ENCODE results near the gene RGL2. TPM values are rescaled to one million over a fixed set of nuclear protein-coding genes. Genes with fewer than 3 reads are reported as not detected.

The RGL2 gene
- total RNA-seq, 1 experiment from 2014 or later: 35.1 TPM

- Histone ChIP-seq H3K9me3 (ENCODE audit: low read length) (no peaks in the 10 kb centered on the region), H4K20me1 (ENCODE audit: insufficient read depth, low read depth, low read length) (no peaks in the 10 kb centered on the region), H3K9ac (ENCODE audit: low read length) (no peak overlapping the region), H3K4me3 (ENCODE audit: low read length) (no peak overlapping the region), H3K27ac (ENCODE audit: low read length) (no peak overlapping the region), H2AFZ (ENCODE audit: low read length) (no peak overlapping the region), H3K4me1 (ENCODE audit: low read length) (no peaks in the 10 kb centered on the region), H3K4me2 (ENCODE audit: low read depth, low read length, poor library complexity, severe bottlenecking) (no peak overlapping the region), H3K79me2 (ENCODE audit: low read length) (no peaks in the 10 kb centered on the region), H3K9me2 (replicated peaks; ENCODE audit: insufficient read depth, low read length) (no peaks in the 10 kb centered on the region), H3K36me3 (ENCODE audit: insufficient read depth, low read length) (no peaks in the 10 kb centered on the region), H3K27me3 (ENCODE audit: low read length) (no peaks in the 10 kb centered on the region)
- no peak for DNase-seq
Observed at GRCh38 chr6:33335916-33336315, 37.2 kb upstream of the RGL2 start.

GRCh38 chr6:33333666-33334065 is 34.9 kb upstream of the RGL2 start:
- Histone ChIP-seq H3K9ac (ENCODE audit: low read length) (no peak overlapping the region), H3K27ac (ENCODE audit: low read length) (no peak overlapping the region), H3K9me3 (ENCODE audit: low read length) (no peaks in the 10 kb centered on the region), H3K27me3 (ENCODE audit: low read length) (no peaks in the 10 kb centered on the region), H3K4me2 (ENCODE audit: low read depth, low read length, poor library complexity, severe bottlenecking) (no peak overlapping the region), H3K9me2 (replicated peaks; ENCODE audit: insufficient read depth, low read length) (no peaks in the 10 kb centered on the region), H3K79me2 (ENCODE audit: low read length) (no peaks in the 10 kb centered on the region), H4K20me1 (ENCODE audit: insufficient read depth, low read depth, low read length) (no peaks in the 10 kb centered on the region), H3K36me3 (ENCODE audit: insufficient read depth, low read length) (no peaks in the 10 kb centered on the region), H3K4me3 (ENCODE audit: low read length) (no peak overlapping the region), H3K4me1 (ENCODE audit: low read length) (no peaks in the 10 kb centered on the region), H2AFZ (ENCODE audit: low read length) (no peak overlapping the region)
- no peak for DNase-seq

GRCh38 chr6:33330736-33331135 is 32.0 kb upstream of the RGL2 start:
- no peaks in the 10 kb centered on the region for H3K4me1 ChIP-seq (ENCODE audit: low read length)
- H3K9ac ChIP-seq (ENCODE audit: low read length): no peak overlapping the region
- H3K4me3 ChIP-seq (ENCODE audit: low read length): no peak overlapping the region
- no peaks in the 10 kb centered on the region for H4K20me1 ChIP-seq (ENCODE audit: insufficient read depth, low read depth, low read length)
- H3K27ac ChIP-seq (ENCODE audit: low read length): no peak overlapping the region
- no peaks in the 10 kb centered on the region for H3K9me3 ChIP-seq (ENCODE audit: low read length)
- no peaks in the 10 kb centered on the region for H3K36me3 ChIP-seq (ENCODE audit: insufficient read depth, low read length)
- no peaks in the 10 kb centered on the region for H3K79me2 ChIP-seq (ENCODE audit: low read length)
- no peak overlapping the region for H3K4me2 ChIP-seq (ENCODE audit: low read depth, low read length, poor library complexity, severe bottlenecking)
- no peaks in the 10 kb centered on the region for H3K9me2 ChIP-seq (replicated peaks; ENCODE audit: insufficient read depth, low read length)
- H2AFZ ChIP-seq (ENCODE audit: low read length): no peak overlapping the region
- no peaks in the 10 kb centered on the region for H3K27me3 ChIP-seq (ENCODE audit: low read length)
- DNase-seq: no peak

- H3K9me3 ChIP-seq (ENCODE audit: low read length): no peaks in the 10 kb centered on the region
- H3K27ac ChIP-seq (ENCODE audit: low read length): no peak overlapping the region
- H3K4me2 ChIP-seq (ENCODE audit: low read depth, low read length, poor library complexity, severe bottlenecking): no peak overlapping the region
- H3K4me1 ChIP-seq (ENCODE audit: low read length): peaks cover 6% of the 10 kb centered on the region
- DNase-seq: no peak
- H3K9me2 ChIP-seq (replicated peaks; ENCODE audit: insufficient read depth, low read length): no peaks in the 10 kb centered on the region
- H3K36me3 ChIP-seq (ENCODE audit: insufficient read depth, low read length): no peaks in the 10 kb centered on the region
- H3K27me3 ChIP-seq (ENCODE audit: low read length): no peaks in the 10 kb centered on the region
- H3K79me2 ChIP-seq (ENCODE audit: low read length): no peaks in the 10 kb centered on the region
- no peak overlapping the region for H3K9ac ChIP-seq (ENCODE audit: low read length)
- H2AFZ ChIP-seq (ENCODE audit: low read length): no peak overlapping the region
- no peaks in the 10 kb centered on the region for H4K20me1 ChIP-seq (ENCODE audit: insufficient read depth, low read depth, low read length)
- no peak overlapping the region for H3K4me3 ChIP-seq (ENCODE audit: low read length)
Observed at GRCh38 chr6:33329058-33329457, 30.3 kb upstream of the RGL2 start.

DNA sequence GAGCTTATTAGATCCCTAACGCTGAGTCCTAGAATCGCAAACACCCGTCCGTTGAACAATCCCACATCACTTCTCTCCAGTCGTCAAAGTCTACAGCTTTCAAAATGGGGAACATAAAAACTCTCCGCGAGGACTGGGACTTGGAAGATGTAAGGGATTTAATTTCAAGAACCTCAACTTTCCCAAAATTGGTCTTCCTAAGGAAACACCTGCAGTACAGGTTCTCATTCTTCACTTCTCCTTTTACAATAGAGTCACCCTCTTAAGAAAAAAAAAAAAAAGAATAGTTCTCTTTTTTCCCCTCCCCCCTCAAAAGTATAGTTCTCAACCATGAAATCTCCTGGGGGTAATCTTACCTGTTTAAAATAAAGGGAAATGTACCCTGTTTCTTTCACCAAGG is 25.4 kb upstream of the RGL2 start:
- H3K27ac ChIP-seq (ENCODE audit: low read length): peak overlapping the region; percentile 92
- H2AFZ ChIP-seq (ENCODE audit: low read length): peak overlapping the region; percentile 73
- H3K79me2 ChIP-seq (ENCODE audit: low read length): peaks cover 29% of the 10 kb centered on the region
- peak; percentile 89 for DNase-seq
- peak overlapping the region; percentile 84 for H3K9ac ChIP-seq (ENCODE audit: low read length)
- H3K4me1 ChIP-seq (ENCODE audit: low read length): peaks cover 42% of the 10 kb centered on the region
- H3K9me2 ChIP-seq (replicated peaks; ENCODE audit: insufficient read depth, low read length): no peaks in the 10 kb centered on the region
- no peaks in the 10 kb centered on the region for H3K27me3 ChIP-seq (ENCODE audit: low read length)
- H3K4me2 ChIP-seq (ENCODE audit: low read depth, low read length, poor library complexity, severe bottlenecking): peak overlapping the region; percentile 92
- H3K9me3 ChIP-seq (ENCODE audit: low read length): no peaks in the 10 kb centered on the region
- peak overlapping the region; percentile 97 for H3K4me3 ChIP-seq (ENCODE audit: low read length)
- peaks cover 20% of the 10 kb centered on the region for H4K20me1 ChIP-seq (ENCODE audit: insufficient read depth, low read depth, low read length)
- H3K36me3 ChIP-seq (ENCODE audit: insufficient read depth, low read length): peaks cover 20% of the 10 kb centered on the region

DNA sequence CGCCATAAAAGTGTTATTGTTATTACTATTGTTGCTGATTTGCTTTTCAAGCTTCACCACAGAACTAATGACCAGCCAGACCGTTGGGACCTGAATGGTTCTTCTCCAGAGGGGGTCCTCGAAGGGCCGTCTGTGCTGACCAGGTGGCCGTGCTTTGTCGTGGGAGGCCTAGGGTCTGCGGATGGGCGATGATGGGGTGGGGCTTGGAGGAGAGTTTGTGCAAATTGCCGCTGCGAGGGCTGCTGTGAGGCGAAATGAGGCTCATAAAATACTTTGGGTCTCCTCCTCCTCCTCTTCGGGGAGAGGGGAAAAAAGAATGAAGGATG is 24.8 kb upstream of the RGL2 start:
- H3K4me3 ChIP-seq (ENCODE audit: low read length): peak overlapping the region; percentile 97
- peak overlapping the region; percentile 92 for H3K27ac ChIP-seq (ENCODE audit: low read length)
- peaks cover 48% of the 10 kb centered on the region for H3K4me1 ChIP-seq (ENCODE audit: low read length)
- peak overlapping the region; percentile 84 for H3K9ac ChIP-seq (ENCODE audit: low read length)
- H3K79me2 ChIP-seq (ENCODE audit: low read length): peaks cover 29% of the 10 kb centered on the region
- H3K27me3 ChIP-seq (ENCODE audit: low read length): no peaks in the 10 kb centered on the region
- H4K20me1 ChIP-seq (ENCODE audit: insufficient read depth, low read depth, low read length): peaks cover 20% of the 10 kb centered on the region
- no peaks in the 10 kb centered on the region for H3K9me2 ChIP-seq (replicated peaks; ENCODE audit: insufficient read depth, low read length)
- peak overlapping the region; percentile 73 for H2AFZ ChIP-seq (ENCODE audit: low read length)
- H3K36me3 ChIP-seq (ENCODE audit: insufficient read depth, low read length): peaks cover 25% of the 10 kb centered on the region
- H3K4me2 ChIP-seq (ENCODE audit: low read depth, low read length, poor library complexity, severe bottlenecking): peak overlapping the region; percentile 92
- DNase-seq: peak; percentile 65
- no peaks in the 10 kb centered on the region for H3K9me3 ChIP-seq (ENCODE audit: low read length)

DNA sequence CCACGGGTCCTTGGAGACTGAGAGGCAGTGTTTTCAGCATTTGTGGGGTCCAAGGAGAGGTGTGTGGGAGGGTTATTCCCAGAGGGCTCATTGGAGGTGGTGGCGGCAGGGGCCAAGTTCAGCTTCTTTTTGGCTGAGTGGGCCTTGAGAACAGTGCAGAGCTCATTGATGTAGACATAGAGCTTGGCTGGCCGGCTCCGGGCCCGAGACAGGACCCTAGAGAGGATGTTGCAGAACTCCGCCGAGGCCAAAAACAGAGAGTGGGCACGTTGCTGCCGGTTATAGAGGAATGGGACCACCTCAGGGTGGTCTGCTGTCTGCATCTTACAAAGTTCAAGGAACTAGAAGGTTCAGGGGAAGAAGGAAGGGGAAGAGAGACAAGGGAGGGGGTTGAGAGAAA is 22.5 kb upstream of the RGL2 start:
- Histone ChIP-seq H3K79me2 (ENCODE audit: low read length) (peaks cover 29% of the 10 kb centered on the region), H3K27me3 (ENCODE audit: low read length) (no peaks in the 10 kb centered on the region), H3K9me2 (replicated peaks; ENCODE audit: insufficient read depth, low read length) (no peaks in the 10 kb centered on the region), H3K4me1 (ENCODE audit: low read length) (peaks cover 57% of the 10 kb centered on the region), H3K36me3 (ENCODE audit: insufficient read depth, low read length) (peaks cover 26% of the 10 kb centered on the region), H3K9ac (ENCODE audit: low read length) (peak overlapping the region; percentile 97), H3K9me3 (ENCODE audit: low read length) (no peaks in the 10 kb centered on the region), H4K20me1 (ENCODE audit: insufficient read depth, low read depth, low read length) (peaks cover 20% of the 10 kb centered on the region), H3K27ac (ENCODE audit: low read length) (peak overlapping the region; percentile 92), H3K4me3 (ENCODE audit: low read length) (peak overlapping the region; percentile 97), H2AFZ (ENCODE audit: low read length) (no peak overlapping the region), H3K4me2 (ENCODE audit: low read depth, low read length, poor library complexity, severe bottlenecking) (peak overlapping the region; percentile 92)
- DNase-seq: no peak

DNA sequence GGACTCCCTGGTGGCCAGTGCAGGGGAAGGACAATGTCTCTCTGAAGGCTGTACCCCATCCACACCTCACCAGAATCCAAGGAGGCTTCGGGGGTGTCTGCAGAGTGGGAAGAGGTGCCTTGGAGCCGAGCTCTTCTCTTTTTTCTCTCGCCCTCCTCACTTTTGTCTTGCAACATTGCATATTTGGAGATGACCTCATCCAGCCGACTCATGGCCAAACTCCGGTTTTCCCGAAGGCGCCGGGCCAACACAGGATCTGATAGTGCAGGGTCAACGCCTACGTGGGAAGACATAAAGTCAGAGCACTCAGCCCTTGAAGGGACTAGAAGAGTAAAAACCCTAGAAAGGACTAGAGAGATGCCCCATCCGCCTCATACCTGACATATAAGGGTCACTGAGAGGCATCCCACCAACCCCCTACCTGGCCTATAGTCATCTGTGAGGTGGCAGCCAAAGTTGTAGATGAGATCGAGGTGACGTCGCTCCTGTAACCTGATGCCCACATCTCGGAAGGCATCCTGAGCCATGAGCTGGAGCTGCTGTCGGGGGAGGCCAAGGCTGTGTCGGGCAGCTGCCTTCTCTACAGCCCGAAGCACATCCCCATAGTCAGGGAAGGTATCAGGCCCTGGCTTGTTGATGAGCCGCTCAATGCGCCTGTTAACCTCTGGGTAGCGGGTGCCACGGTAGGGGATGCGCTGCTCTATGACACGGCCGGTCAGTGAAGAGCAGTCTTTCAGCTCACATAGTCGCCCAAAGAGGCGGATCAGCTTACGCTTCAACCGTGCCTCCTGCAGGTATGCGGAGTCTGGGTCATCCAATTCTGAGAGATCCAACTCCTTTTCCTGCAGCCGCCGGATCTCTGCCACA is 21.8 kb upstream of the RGL2 start:
- H3K79me2 ChIP-seq (ENCODE audit: low read length): peaks cover 29% of the 10 kb centered on the region
- H3K9me2 ChIP-seq (replicated peaks; ENCODE audit: insufficient read depth, low read length): no peaks in the 10 kb centered on the region

More for the DNA sequence above, 21.8 kb upstream of the RGL2 start:
- no peaks in the 10 kb centered on the region for H3K9me3 ChIP-seq (ENCODE audit: low read length)
- peaks cover 20% of the 10 kb centered on the region for H4K20me1 ChIP-seq (ENCODE audit: insufficient read depth, low read depth, low read length)
- peak overlapping the region; percentile 97 for H3K9ac ChIP-seq (ENCODE audit: low read length)
- H2AFZ ChIP-seq (ENCODE audit: low read length): no peak overlapping the region
- H3K4me2 ChIP-seq (ENCODE audit: low read depth, low read length, poor library complexity, severe bottlenecking): peak overlapping the region; percentile 92
- no peak overlapping the region; the same call in 1 of the 2 replicates for H3K27ac ChIP-seq (ENCODE audit: low read length)
- no peaks in the 10 kb centered on the region for H3K27me3 ChIP-seq (ENCODE audit: low read length)
- H3K4me3 ChIP-seq (ENCODE audit: low read length): no peak overlapping the region; the same call in 1 of the 2 replicates
- peaks cover 61% of the 10 kb centered on the region for H3K4me1 ChIP-seq (ENCODE audit: low read length)
- no peak for DNase-seq
- H3K36me3 ChIP-seq (ENCODE audit: insufficient read depth, low read length): peaks cover 26% of the 10 kb centered on the region

All from Karpas-422 (cell line).